Stimulated activated CD4-positive, alpha-beta T cell treated with anti-CD3 and anti-CD28 coated beads, Interleukin-12 subunit alpha, Interleukin-12 subunit beta, amount 100 ng/mL, for 24 hours (primary cell): Measurements from ENCODE around the gene SLC13A5.

Experiments used
- DNase-seq, 2 experiments: peaks; one replicate each; pipeline ENCODE4 v3.0.0-alpha.2; 2020; ENCODE audit warnings: low read depth in 2 of 2

Gene SLC13A5

DNA sequence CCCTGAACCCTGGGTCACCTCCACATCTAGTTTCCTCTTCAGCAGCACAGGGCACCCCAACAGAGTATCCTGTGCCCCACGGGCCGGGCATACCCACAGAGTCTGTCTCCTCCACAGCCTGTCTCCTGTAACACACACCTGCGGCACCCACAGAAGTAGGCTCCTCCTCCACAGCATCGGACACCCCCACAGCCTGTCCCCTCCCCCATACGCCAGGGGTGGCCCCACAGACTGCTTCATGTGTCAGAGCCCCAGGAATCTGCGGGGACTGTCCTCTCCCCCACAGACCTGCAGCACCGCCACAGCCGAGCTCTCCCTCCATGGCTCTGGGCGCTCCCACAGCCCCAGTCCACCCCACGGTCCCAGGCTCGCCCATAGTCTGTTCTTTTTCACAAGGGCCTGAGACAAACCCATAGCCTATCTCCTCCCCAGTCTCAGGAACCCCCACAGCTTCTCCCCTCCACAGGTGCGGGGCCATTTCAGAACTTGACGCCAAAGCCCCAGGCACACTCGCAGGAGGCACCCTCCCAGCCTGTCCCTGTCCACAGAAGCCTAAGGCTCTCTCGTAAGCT, 74.1 kb downstream of the SLC13A5 start:
- no peak for DNase-seq

- no peak for DNase-seq
Observed at GRCh38 chr17:6638046-6638908, 74.9 kb downstream of the SLC13A5 start.

- DNase-seq: no peak
Observed at GRCh38 chr17:6637458-6637840, 75.7 kb downstream of the SLC13A5 start.

GRCh38 chr17:6636616-6637457, 76.3 kb downstream of the SLC13A5 start:
- DNase-seq: no peak

- no peak for DNase-seq
Observed at GRCh38 chr17:6636105-6636504, 77.1 kb downstream of the SLC13A5 start.
